Measurements from ENCODE around the gene NTF3.

DNA sequence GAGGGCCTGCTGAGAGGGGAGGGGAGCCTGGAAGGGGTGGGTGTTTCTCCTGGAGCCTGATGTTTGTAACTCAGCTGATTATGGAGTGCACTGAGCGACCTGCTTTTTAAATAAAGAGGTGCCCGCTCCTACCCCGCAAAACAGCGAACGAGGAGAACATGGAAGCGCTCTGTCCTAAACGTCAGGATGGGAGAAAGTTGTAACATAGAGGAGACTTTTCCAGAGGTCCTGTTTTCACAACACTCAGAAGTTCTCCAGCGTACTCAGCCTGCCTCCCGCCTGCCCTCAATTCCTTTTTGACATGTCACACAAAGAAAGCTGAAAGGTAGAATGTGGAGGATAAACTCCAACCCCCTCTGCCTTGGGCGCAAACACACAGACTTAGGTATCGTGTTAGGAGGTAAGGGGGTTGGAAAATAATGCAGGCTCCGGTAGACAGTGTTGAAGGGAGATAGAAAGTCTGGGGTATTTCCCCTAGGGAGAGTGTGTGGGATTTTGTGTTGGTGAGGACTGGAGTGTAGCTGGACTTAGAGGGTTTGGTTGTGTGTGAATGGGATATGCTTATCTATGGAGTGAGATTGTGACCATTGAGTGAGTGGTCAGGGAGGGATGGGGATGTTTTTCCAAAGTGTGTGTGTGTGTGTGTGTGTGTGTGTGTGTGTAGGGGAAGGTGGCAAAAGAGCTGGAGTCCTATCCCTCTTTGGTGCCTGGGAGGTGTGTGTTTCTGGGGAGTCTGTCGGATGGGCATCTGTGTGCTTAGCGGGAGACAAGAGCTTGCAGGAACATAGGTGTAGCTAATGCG is 2.1 kb downstream of the NTF3 start:
- TF ChIP-seq TAF1 (IDR thresholded peaks at IDR 0.05; ENCODE audit: low read depth, low read length) (no peak), POLR2AphosphoS5 (IDR thresholded peaks at IDR 0.05; ENCODE audit: low read depth, low read length) (no peak), POLR2A (IDR thresholded peaks at IDR 0.05; ENCODE audit: low read depth, low read length) (no peak)
